ENCODE data around the gene GADD45G.

- TF ChIP-seq TAF1 (IDR thresholded peaks at IDR 0.05; ENCODE audit: low read depth) (no peak), RAD21 (IDR thresholded peaks at IDR 0.05; ENCODE audit: low read depth) (no peak)
Measured at GRCh38 chr9:89621676-89622075, 16.9 kb downstream of the GADD45G start.

Data from Ishikawa (cell line).